ENCODE data around the gene SF3A2. TPM values are rescaled to one million over a fixed set of nuclear protein-coding genes. Genes with fewer than 3 reads are reported as not detected.

Gene SF3A2
- total RNA-seq, 2 experiments from 2014 or later: 133 to 142 TPM

DNA sequence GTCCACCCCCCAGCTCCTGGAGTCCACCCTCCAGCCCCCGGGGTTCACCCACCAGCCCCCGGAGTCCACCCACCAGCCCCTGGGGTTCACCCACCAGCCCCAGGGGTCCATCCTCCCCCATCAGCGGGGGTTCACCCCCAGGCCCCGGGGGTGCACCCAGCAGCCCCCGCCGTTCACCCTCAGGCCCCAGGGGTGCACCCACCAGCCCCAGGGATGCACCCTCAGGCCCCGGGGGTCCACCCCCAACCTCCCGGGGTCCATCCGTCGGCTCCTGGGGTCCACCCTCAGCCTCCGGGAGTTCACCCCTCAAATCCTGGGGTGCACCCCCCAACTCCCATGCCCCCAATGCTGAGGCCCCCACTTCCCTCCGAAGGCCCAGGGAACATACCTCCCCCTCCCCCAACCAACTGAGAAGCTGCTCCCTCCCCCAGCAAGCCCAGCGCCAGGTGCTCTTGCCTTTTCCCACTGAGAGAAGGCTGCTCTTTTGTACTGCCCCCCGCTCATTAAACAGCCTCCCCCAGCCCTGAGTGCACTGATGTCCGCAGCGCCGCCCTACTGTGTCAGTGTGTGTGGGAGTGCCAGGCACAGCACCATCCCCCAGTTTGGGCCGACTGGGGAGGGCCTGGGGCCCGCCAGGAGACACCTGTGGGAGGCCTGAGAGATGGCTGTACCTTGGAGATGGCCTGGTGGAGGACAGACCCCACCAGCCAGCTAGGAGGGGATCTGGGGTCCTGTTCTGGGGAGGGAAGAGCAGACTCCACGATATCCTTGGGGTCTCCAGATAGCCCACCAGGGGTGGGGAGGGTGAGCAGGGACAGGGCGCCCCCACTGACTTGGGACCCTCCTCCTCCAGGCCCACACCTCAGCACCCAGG, 11.7 kb downstream of the SF3A2 start:
- ChIA-PET POLR2A (interaction anchor here (0.7 to 1.4 kb wide), 3 partner anchors 10 to 24 kb away, joined by 3 read pairs; no protein-coding TSS in a partner anchor), CTCF (interaction anchor here (6.1 kb wide), 1 partner anchor 9 kb away, joined by 40 read pairs; no protein-coding TSS in a partner anchor)

DNA sequence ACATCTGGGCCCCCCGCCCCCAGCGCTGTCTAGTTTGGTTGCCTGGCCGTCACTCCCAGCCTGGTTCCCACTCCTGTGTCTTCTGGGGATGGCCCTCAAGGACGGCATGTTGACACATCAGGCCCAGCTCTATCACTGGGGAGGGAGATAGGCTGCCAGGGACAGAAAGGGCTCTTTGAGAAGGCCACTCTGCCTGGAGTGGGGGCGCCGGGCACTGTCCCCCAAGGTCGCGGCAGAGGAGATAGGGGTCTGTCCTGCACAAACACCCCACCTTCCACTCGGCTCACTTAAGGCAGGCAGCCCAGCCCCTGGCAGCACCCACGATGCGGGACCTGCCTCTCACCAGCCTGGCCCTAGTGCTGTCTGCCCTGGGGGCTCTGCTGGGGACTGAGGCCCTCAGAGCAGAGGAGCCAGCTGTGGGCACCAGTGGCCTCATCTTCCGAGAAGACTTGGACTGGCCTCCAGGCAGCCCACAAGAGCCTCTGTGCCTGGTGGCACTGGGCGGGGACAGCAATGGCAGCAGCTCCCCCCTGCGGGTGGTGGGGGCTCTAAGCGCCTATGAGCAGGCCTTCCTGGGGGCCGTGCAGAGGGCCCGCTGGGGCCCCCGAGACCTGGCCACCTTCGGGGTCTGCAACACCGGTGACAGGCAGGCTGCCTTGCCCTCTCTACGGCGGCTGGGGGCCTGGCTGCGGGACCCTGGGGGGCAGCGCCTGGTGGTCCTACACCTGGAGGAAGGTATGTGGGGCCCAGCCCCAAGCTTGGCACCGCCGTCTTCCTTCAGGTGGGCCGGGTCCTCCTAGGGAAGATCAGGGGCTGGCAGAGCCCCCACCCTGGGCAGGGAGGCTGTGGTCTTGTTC, 12.6 kb downstream of the SF3A2 start, which contains the start of gene AMH:
Gene AMH, plus strand, starts transcription at position 314 of the 857 bp plus-strand sequence. Its CDS starts 10 bp downstream, at position 324.
- ChIA-PET POLR2A (interaction anchor here (0.7 to 1.5 kb wide), 5 partner anchors 9 to 23 kb away, joined by 3 to 8 read pairs (median 3); partner anchors contain the start of gene PLEKHJ1), CTCF (interaction anchor here (6.1 kb wide), 1 partner anchor 10 kb away, joined by 40 read pairs; no protein-coding TSS in a partner anchor)

DNA sequence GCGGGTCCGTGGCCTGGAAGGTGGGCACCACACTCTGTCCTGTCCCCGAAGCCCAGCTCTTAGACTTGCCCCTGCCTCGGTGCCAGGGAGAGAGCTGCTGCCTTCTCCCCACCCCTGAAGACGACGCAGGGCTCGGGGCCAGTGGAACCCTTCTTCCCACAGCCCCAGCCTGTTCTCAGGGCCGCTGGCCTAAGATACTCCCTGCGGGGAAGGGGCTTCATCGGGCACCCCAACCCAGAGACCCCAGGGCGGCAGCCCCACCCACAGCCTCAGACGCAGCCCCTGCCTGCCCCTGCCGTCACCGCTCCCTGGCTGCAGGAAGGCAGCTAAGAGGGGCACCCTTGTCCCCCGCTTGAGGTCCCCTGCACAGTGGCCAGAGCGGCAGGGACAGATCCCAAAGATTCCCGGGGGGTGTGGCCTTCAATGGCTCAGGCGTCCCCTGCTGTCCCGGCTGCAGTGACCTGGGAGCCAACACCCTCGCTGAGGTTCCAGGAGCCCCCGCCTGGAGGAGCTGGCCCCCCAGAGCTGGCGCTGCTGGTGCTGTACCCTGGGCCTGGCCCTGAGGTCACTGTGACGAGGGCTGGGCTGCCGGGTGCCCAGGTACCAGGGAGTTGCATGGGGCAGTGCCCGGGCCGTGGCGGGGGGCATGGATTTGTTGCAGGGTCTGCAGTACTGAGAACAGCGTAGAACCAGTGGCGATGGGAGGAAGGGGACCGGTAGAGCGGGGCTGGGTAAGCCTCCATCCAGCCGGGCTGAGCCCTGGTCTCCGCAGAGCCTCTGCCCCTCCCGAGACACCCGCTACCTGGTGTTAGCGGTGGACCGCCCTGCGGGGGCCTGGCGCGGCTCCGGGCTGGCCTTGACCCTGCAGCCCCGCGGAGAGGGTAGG, 13.5 kb downstream of the SF3A2 start:
- ChIA-PET POLR2A (interaction anchor here (0.5 to 1.5 kb wide), 5 partner anchors 10 to 188 kb away, joined by 3 to 8 read pairs (median 6); partner anchors contain the start of gene PLEKHJ1), CTCF (interaction anchor here (6.1 kb wide), 1 partner anchor 11 kb away, joined by 40 read pairs; no protein-coding TSS in a partner anchor)

DNA sequence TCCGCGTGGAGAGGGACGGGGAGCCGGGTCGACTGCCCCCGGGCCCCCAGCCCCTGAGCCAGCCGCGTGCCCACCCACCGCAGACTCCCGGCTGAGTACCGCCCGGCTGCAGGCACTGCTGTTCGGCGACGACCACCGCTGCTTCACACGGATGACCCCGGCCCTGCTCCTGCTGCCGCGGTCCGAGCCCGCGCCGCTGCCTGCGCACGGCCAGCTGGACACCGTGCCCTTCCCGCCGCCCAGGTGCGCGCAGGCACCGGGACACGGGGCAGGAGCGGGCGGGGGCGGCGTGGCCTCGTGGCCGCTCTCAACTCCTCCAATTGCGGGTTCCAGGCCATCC, 14.1 kb downstream of the SF3A2 start:
- POLR2A ChIA-PET: interaction anchor here (1.5 kb wide), 1 partner anchor 10 kb away, joined by 6 read pairs; no protein-coding TSS in a partner anchor
- CTCF ChIA-PET: interaction anchor here (6.1 kb wide), 1 partner anchor 11 kb away, joined by 40 read pairs; no protein-coding TSS in a partner anchor

DNA sequence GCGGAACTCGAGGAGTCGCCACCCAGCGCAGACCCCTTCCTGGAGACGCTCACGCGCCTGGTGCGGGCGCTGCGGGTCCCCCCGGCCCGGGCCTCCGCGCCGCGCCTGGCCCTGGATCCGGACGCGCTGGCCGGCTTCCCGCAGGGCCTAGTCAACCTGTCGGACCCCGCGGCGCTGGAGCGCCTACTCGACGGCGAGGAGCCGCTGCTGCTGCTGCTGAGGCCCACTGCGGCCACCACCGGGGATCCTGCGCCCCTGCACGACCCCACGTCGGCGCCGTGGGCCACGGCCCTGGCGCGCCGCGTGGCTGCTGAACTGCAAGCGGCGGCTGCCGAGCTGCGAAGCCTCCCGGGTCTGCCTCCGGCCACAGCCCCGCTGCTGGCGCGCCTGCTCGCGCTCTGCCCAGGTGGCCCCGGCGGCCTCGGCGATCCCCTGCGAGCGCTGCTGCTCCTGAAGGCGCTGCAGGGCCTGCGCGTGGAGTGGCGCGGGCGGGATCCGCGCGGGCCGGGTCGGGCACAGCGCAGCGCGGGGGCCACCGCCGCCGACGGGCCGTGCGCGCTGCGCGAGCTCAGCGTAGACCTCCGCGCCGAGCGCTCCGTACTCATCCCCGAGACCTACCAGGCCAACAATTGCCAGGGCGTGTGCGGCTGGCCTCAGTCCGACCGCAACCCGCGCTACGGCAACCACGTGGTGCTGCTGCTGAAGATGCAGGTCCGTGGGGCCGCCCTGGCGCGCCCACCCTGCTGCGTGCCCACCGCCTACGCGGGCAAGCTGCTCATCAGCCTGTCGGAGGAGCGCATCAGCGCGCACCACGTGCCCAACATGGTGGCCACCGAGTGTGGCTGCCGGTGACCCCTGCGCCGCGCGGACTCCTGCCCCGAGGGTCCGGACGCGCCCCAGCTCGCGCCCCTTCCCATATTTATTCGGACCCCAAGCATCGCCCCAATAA, 14.8 kb downstream of the SF3A2 start:
- ChIA-PET POLR2A (interaction anchor here (0.9 to 1.7 kb wide), 4 partner anchors 9 to 23 kb away, joined by 3 to 7 read pairs (median 4); no protein-coding TSS in a partner anchor), CTCF (interaction anchor here (0.5 to 6.1 kb wide), 3 partner anchors 10 to 53 kb away, joined by 3 to 40 read pairs (median 21); no protein-coding TSS in a partner anchor)

DNA sequence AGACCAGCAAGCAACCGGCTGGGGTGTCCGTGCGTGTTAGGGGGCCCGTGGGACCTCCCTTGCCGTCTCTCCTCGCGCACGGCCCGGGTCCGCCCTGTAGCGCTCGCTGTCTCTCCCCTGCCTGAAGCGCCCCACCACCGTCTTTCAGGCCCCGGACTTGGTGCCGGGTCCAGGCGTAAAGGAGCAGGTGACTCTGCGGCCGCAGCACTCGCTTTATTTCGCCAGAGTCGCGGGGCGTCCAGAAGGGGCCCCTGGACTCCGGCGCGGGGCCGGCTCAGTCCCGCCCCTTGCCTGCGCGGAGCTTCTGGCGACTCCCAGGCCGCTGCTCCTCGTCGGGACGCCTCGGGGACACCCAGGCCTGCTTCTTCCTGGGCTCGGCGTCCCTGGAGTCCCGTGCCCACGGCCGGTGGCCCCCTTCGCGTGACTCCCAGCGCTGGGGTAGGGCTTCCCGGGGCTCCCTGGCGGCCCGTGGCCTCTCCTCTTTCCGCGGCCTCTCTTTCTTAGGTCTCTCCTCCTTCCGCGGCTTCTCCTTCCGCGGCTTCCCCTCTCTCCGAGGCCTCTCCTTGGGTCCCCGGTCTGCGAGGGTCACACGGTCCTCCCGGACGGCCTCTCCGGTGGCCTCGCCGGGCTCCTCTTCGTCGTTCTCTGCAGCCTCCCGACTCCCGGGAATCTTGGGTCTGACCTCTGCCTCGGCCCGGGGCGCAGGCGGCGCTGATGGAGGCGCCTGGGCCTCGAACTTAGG, 15.6 kb downstream of the SF3A2 start:
- ChIA-PET POLR2A (interaction anchor here (0.9 to 1.7 kb wide), 5 partner anchors 8 to 22 kb away, joined by 3 to 7 read pairs (median 4); no protein-coding TSS in a partner anchor), CTCF (interaction anchor here (1.4 to 6.1 kb wide), 4 partner anchors 9 to 22 kb away, joined by 3 to 40 read pairs (median 15); no protein-coding TSS in a partner anchor)

DNA sequence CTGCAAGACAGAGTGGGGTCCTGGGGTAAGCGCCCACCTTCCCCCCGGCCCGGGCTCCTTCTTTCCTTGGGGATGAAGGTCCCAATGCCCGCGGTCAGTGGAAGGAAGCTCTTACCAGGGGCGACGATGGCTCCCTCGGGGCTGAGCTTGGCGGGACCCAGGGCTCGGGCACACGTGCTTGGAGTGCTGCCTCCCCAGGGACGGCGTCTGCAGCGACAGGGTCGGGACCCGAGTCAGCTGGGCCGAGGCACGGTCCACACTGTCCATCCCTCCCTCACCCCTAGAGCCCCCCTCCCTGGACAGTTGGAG, 16.1 kb downstream of the SF3A2 start:
- ChIA-PET POLR2A (interaction anchor here (1.0 to 1.7 kb wide), 3 partner anchors 8 to 20 kb away, joined by 3 to 7 read pairs (median 3); no protein-coding TSS in a partner anchor), CTCF (interaction anchor here (0.8 to 6.1 kb wide), 6 partner anchors 9 to 36 kb away, joined by 3 to 40 read pairs (median 6); partner anchors contain the start of gene PLEKHJ1)

DNA sequence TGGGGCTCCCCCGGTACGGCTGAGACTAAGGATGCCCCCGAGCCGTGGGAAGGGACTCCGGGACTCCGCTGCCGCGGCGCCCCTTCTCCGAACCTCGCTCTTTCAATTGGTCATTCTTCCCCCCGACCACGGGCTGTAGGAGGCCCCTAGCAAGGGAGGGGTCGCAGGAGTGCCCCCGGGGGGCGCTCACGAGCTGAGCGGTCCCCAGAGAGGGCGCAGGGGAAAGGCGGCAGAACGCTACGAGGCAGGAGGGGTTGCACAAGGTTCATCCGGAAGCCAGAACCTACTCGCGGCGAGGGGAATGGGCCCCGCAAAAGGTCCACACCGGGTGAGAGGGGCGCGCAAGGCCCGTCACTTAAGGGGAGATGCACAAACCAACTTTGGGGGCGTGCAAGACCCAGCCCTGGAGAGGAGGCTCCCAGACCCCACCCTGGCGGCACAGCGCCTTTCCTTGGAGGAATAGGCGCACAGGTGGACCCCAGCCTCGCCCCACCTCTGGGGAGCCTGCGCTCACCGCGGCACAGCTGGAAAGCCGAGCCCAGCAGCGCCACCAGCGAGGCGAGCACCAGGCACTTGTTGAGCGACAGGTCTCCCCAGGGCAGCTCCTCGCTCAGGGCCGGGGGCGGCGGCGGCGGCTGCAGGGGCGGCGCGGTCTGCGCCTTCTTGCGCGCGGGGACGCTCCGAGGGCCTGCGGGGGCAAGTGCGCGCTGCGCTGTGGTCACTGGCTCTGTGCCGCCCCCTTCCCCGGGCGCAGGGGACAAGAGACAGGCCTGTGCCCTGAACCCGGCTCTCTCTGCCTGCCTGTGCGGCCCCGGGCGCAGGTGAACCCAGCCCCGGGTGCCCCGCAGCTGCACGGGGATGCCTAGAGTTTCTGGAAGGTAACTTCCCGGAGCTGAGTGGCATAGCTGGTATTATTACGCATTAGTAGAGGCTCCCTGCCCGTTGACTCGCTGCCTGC, 16.8 kb downstream of the SF3A2 start:
- POLR2A ChIA-PET: interaction anchor here (0.5 to 1.6 kb wide), 3 partner anchors 8 to 97 kb away, joined by 3 to 4 read pairs (median 3); no protein-coding TSS in a partner anchor
- CTCF ChIA-PET: interaction anchor here (0.8 to 6.1 kb wide), 8 partner anchors 8 to 203 kb away, joined by 3 to 40 read pairs (median 4); partner anchors contain the start of genes LMNB2 and PLEKHJ1

DNA sequence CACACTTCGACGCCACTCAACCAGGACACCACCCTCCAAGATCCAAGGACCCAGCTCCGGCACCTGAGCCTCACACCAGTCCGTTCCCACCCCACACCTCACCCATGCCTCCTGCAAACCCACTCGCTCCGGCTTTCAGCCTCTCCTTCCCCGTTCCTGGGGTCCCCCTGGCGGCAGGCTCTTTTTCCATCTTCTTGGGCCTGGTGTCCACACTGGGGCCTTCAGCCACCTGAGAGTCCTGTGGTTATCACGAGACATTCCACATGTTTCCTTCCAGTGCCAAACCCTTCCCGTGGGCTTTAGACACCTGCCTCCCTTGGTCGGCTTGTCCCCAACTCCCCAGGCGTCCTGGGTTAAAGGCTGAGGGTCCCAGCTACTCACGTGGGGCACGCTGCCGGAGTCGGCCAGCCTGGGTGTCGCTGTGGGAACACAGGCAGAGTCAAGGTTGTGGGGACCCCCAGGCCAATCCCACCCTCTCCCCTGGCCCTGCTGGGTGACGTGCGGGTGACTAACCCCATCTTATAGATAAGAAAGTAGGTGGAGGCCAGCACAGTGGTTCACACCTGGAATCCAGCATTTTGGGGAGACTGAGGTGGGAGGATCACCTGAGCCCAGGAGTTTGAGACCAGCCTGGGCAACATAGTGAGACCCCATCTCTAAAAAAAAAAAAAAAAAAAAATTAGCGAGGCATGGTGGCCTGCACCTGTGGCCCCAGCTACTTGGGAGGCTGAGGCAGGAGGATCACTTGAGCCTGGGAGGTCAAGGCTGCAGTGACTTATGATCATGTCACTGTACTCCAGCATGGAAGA, 17.6 kb downstream of the SF3A2 start:
- POLR2A ChIA-PET: interaction anchor here (1.2 kb wide), 1 partner anchor 16 kb away, joined by 4 read pairs; no protein-coding TSS in a partner anchor
- CTCF ChIA-PET: interaction anchor here (0.5 to 6.1 kb wide), 6 partner anchors 7 to 203 kb away, joined by 3 to 40 read pairs (median 6); partner anchors contain the start of gene LMNB2

DNA sequence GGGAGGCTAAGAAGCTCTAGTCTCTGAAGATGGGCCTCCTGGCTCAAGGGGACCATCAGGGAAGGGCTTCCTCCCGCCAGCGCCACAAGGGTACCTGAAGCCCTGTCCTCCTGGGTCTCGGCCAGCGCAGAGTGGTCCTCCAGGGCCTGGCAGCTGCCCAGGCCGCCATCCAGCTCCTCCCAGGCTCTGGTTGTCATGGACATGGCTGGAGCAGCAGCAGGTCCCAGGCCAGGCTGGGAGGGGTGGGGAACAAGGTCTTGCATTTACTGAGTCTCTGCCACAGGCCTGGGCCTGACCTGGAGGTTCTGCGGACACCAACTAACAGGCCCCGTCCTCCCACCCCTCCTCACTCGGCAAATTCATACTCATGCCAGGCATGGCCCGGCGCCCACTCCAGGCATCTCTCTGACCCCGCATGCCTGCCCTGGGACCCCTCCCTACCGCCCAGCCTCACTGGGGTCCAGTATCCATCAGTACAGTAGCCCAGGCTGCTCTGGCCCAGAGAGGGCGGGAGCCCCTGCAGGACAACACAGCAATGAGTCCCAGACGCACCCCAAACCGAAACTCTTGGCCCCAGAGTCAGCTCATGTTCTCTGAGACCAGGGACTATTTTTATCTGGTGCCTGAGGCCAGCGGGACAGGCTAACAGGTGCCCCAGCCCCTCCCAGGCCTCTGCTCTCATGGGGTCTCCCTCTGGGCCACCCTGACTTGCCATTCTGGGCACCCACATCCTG, 18.7 kb downstream of the SF3A2 start:
- ChIA-PET CTCF (interaction anchor here (0.5 to 1.6 kb wide), 3 partner anchors 10 to 19 kb away, joined by 3 to 4 read pairs (median 3); partner anchors contain the start of gene PLEKHJ1), POLR2A (interaction anchor here (1.2 kb wide), 1 partner anchor 17 kb away, joined by 4 read pairs; no protein-coding TSS in a partner anchor)

DNA sequence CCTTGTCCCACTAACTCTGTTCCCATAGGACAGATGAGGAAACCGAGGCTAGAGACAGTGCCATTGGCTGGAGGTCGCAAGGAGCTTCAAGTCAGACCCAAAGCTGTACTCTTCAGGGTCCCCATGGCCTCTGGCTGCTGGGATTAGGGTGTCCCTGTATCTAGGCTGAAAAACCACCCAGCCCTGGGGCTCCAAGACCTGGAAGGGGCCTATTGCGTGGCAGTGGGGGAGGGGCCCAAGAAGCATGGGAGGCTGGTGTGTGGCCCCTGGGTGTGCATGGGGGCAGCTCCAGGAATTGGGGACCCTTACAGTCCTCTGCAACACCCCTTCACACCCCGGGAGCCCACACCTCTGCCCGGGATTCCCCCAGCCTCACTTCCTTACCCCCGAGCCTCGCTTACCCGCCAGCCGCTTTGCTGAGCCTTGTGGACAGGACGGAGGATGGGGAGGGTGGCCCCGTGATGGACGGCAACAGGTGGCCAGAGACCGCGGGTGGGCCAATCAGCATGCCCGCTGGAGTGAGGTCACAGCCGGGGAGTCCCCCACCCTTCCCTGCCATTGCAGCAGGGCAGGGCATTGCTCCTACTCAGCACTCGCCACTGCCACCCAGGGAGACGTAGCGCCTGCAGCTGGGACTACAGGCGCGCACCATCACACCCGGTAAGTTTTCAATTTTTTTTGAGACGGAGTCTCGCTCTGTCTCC, 19.5 kb downstream of the SF3A2 start, which contains the start of gene JSRP1:
Gene JSRP1, minus strand, starts transcription at position 436 of the 704 bp plus-strand sequence. CDS start 1,103 bp downstream, outside the sequence.
- CTCF ChIA-PET: interaction anchor here (1.5 kb wide), 1 partner anchor 20 kb away, joined by 4 read pairs; the partner anchor contains the start of gene PLEKHJ1
- POLR2A ChIA-PET: interaction anchor here (0.6 kb wide), 1 partner anchor 17 kb away, joined by 4 read pairs; no protein-coding TSS in a partner anchor

DNA sequence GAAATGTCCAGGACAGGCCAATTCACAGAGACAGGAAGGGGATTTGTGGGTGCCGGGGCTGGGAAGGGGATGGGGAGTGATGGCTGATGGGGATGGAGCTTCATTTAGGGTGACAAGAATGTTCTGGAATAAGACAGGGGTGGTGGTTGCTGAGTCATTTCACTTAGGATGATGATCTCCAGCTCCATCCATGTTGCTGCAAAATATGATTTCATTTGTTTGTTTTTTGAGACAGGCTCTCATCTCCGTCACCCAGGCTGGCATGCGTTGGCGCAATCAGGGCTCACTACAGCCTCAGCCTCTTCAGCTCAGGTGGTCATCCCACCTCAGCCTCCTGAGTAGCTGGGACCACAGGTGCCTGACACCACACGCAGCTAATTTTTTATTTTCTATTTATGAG, 22.7 kb downstream of the SF3A2 start:
- ChIA-PET POLR2A (interaction anchor here (0.6 to 4.9 kb wide), 4 partner anchors 11 to 375 kb away, joined by 3 to 24 read pairs (median 4); no protein-coding TSS in a partner anchor), CTCF (interaction anchor here (0.7 to 1.8 kb wide), 7 partner anchors 11 to 369 kb away, joined by 3 to 7 read pairs (median 4); no protein-coding TSS in a partner anchor)

All from activated CD8-positive, alpha-beta memory T cell treated with anti-CD3 and anti-CD28 coated beads for 36 hours (primary cell).